Stimulated activated CD8-positive, alpha-beta memory T cell treated with anti-CD3 and anti-CD28 coated beads, Interleukin-7, amount 100 ng/mL, for 24 hours (primary cell): ENCODE data around the gene CBX3.
A peak's percentile ranks its signal among the peaks of the same experiment; 100 is the strongest.
"Not testable (repeated sequence)": the region's sequence is repeated elsewhere in the genome, so short reads cannot be mapped to it uniquely, and the experiment has no call there.

Experiments used
- DNase-seq: peaks from one replicate; pipeline ENCODE4 v3.0.0-alpha.2; 2020; ENCODE audit warnings: low read depth

CBX3 gene

DNA sequence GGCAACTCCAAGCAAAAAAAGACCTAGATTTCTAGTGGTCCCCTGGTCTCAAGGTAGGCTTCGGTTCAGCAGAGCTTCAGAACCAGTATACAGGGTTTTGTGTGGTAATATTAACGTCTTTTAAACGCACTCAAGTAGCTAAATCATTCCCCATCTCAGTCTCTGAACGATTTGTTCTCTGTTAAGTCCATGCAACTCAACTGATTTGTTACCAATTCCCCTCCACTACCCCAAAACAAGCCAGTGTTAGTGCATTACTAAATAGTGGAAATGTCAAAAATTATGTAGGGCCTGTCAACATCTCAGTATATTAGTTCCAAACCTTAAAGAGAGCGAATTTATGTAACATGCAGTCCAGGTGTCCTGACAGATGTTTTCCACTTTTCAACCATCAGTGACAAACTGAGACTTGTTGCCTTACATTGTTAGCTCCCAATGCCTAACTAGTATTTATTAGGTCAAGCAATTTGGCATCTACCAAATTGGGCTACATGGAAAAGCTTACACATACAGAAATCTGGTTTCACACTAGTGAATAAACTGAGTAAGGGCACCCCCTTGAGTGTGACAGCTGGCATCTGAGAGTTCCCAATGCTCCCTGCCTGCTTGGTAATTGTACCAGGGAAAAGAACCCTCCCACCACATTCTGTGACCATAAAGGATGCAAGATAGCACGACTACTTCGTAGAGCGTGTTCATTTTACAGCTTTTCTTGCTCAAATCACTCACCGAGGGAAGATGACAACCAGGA lies 13.2 kb upstream of the CBX3 start:
- DNase-seq = no peak

DNA sequence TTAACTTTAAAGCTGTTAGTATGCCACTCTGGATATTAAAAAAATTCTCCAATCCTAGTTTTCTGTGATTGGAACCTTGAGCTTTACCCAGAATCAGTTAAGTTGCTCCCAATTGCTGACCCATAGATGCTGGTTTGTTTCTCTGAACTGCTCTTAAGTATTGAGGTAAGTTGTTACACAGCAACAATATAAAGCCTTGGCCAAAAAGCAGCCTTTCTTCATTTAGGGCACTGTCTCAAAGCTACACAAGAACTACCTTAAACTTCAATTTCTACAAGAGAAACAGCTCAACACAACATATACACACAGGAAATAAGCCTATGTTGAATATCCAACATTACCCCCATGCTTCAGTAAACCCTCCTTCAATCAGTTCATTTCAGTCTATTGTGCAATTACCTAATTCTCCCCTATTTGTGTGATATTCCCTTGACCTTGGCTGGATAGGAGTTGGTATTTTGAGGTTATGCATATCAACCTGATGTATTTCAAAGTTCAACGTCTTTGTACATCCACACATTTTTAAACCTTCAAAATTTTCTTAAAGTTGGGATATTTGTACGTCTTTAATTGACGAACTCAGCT lies 12.5 kb upstream of the CBX3 start:
- DNase-seq = no peak

GRCh38 chr7:26189697-26190096 lies 11.8 kb upstream of the CBX3 start:
- no peak for DNase-seq

DNA sequence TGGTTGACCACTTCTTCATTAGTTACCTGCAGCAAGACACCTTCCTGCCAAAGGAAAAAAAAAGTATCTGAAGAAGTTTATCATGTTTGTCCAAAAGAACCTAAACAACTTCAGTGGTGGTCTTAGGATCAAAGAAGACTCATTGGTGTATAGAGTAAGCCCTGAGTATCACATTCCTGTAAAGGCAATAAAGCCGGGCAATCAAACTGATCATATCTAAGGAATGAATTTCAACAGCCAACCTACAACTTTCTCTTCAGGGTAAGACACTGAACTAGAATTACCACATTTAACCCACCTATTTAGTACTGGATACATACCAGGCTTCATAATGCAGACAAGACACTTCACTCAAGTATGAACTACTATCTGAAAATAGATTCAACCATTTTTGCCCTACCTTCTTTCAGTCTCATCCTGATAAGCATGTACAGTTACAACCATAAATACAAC lies 11.1 kb upstream of the CBX3 start:
- DNase-seq = no peak

DNA sequence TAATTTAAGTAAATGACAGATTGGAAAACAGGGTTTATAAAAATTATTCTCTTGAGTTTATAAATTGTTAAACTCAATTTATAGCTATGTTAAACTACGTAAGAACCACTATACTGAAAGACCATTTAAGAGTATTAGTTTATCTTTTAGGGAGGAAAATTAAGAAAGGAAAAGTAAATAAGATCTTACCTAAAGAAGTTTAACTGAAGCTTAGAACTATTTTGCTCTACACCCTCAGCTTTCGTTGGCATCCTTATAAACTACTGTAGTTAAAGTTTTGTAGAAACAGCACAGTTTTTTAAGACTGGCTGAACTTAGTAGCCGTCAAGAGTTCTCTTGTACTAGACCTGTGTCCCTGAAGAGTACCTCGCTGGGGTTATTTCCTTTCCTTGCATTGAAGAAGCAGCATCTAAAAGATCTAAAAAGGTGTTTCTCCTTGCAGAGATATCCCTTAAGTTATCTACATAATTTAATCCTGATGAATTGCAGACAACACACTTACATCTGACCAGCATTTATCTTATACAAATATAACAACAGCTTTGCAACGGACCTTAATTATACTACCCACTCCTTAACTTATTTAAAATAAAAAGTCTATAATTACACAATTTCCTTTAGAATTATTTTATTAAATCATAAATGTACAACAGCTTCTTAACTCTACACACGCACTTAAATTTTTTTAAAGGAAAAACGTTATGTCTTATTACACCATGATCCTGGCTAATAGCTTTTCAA lies 10.1 kb upstream of the CBX3 start:
- no peak for DNase-seq

DNA sequence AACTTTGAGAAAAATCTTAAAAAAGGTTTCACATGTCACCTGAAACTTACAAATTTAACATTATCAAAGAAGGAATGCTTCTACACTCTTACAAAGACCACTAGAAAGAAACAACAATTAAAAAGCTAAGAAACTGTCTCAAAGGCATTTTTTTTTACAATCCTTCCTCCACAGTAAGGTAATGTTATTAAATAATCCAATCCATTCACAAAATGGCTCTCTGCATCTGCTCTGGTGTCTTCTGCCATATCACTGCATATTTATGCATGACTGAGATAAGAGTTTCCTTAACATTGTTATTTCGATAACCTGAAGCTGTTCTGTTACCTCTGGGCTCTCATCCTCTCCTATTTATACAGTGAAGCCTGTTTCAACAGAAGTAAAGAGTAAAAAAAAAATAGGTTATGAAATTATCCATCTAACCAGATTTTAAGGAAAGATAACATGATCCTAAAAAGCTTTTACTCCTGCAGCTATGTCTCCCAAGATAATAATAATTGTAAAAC lies 9.5 kb upstream of the CBX3 start:
- no peak for DNase-seq

GRCh38 chr7:26192485-26193087 lies 9.0 kb upstream of the CBX3 start:
- DNase-seq = no peak

DNA sequence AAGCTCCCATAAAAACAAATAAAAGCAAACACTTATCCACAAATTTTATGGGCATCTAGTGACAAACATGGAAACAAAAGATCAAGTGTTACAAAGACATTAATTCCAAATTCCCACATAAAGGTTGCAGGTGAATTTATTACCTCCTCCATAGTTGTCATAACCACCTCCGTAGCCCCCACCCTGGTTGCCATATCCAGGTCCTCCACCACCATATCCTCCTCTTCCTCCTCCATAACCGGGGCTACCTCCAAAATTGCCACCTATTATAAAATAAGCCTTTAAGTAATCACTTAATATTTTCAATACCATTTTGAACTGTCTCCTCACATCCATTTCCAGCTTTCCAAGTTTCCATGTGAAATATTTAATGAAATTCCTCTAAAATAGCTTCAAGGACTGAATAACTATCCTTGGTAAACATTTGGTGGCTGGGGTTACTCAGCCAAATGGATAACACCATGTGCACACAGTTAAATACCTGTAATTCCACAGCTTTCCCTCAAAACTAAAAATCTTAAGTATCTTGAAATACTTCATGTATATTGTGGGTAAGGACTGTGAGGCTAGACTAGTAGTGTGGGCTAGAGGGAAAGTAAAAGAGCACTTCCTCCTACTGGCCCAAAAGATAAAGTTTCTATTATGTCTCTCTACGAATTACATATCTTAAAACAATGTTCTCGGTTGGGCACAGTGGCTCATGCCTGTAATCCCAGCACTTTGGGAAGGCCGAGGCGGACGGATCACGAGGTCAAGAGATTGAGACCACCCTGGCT lies 7.9 kb upstream of the CBX3 start:
- no peak for DNase-seq

- DNase-seq = not testable (repeated sequence)
Measured at GRCh38 chr7:26194764-26195163, 6.8 kb upstream of the CBX3 start.

DNA sequence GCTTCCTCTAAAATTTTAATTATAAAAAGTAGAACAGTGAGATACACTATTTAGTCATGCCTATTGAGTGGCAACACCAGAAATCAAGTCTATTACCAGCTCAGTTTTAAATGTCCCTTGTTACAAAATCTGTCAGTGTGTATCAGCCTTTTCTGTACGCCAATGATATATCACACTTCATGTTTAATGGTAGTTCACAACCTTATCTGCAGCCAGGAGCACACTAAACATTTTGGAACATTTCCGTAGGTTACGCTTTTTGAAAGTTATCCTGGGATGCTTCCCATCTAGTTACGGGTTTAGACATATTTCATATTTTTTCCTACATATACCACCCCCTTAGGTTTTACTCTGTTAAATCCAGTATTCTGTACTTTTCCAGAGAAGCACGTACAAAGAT lies 6.4 kb upstream of the CBX3 start:
- no peak for DNase-seq

GRCh38 chr7:26195867-26196657 lies 5.5 kb upstream of the CBX3 start:
- DNase-seq = no peak

- DNase-seq = no peak
Measured at GRCh38 chr7:26197153-26198115, 4.1 kb upstream of the CBX3 start.

DNA sequence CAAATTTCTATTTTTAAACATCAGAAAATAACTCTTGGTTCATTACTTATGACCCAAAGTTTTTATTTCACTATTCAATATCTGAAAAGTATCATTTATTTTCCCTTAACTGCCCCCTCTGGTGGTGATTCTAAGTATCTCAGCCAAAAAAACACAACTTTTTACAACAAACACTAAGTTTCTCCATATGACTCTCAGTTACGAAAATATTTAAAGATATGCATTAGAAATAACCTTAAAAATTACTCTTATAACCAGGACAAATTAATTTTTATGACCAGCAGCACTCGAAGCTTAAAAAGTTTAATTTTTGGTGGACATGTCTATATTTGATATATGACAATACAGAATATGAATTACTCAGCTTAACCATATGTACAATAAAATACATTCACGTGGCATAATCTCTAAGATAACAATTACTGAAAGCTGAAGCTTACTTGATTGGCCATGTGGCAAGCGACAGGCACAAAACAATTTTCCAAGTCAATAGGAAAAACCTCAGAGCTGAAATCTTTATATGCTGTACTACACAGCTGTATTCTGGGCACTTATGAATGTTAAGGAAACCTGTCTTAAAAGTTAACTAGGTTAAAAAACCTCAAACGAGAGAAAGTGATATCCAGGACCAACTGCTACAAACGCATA lies 3.3 kb upstream of the CBX3 start:
- DNase-seq = no peak

GRCh38 chr7:26198781-26199169 lies 2.8 kb upstream of the CBX3 start:
- DNase-seq = no peak

- peak; percentile 21 for DNase-seq
Measured at GRCh38 chr7:26199301-26200037, 2.1 kb upstream of the CBX3 start.

GRCh38 chr7:26200038-26200443 lies 1.5 kb upstream of the CBX3 start:
- peak; percentile 58 for DNase-seq

DNA sequence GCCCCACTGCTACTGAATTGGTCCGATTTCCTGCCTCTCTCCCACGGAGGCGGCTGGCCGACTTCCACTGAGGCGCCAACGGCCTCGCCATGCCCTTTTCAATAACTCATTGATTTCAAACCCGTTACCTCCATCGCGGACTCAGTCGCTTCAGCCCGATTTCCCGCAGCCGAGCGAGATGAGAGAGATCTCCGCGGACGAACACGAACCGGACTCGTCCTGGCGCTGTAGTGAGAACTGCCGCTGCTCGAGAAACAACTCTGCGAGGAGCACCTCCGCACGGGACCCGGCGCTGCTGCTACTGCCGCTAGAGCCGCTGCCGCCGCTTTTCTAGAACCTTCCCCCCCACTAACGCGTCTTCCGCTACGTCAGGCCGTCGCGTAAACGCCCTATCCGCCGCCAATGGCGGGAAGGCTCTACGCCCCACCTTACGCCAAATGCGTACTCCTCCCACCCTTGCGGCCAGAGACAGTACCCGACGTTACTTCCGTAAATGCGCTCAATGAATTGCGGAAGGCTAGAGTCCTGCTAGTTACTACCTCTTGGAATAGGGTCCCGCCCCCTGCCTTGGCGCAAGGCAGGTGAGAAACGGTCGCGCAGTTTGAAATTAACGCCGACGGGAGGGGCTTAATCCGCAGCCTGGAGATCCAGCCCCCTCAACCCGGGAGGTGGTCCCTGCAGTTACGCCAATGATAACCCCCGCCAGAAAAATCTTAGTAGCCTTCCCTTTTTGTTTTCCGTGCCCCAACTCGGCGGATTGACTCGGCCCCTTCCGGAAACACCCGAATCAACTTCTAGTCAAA lies 900 bp upstream of the CBX3 start, which contains the start of gene HNRNPA2B1:
HNRNPA2B1 (minus strand) TSS at position 303 of the 803 bp plus-strand sequence; CDS start at position 134, 169 bp downstream.
- peak; percentile 93 for DNase-seq
